TTC549 (cell line): ENCODE results near the gene UBAP2.

Source experiments
- FAIRE-seq: peaks from 2 replicates; lab custom pipeline; 2012; peaks lifted over from hg19 to GRCh38; lab: Jason Lieb, UNC

UBAP2 gene

GRCh38 chr9:34048727-34049629, at the start of gene UBAP2:
TSS of gene UBAP2 (minus strand) at chr9:34048887. CDS start at chr9:34017148, 31,739 bp downstream.
- no peak for FAIRE-seq

- no peak for FAIRE-seq
Measured at GRCh38 chr9:34098307-34098706, 49.6 kb upstream of the UBAP2 start.

GRCh38 chr9:34097865-34098264, 49.2 kb upstream of the UBAP2 start:
- FAIRE-seq, result no peak

GRCh38 chr9:34096751-34097150, 48.1 kb upstream of the UBAP2 start:
- FAIRE-seq, result no peak

GRCh38 chr9:34093578-34093977, 44.9 kb upstream of the UBAP2 start:
- FAIRE-seq, result no peak

GRCh38 chr9:34089311-34089710, 40.6 kb upstream of the UBAP2 start:
- no peak for FAIRE-seq

GRCh38 chr9:34087370-34087769, 38.7 kb upstream of the UBAP2 start:
- no peak for FAIRE-seq

- no peak for FAIRE-seq
Measured at GRCh38 chr9:34086864-34087263, 38.2 kb upstream of the UBAP2 start.

GRCh38 chr9:34085581-34086500, 37.2 kb upstream of the UBAP2 start:
- FAIRE-seq, result no peak

GRCh38 chr9:34084562-34084961, 35.9 kb upstream of the UBAP2 start:
- FAIRE-seq, result no peak

- FAIRE-seq, result no peak
Measured at GRCh38 chr9:34079181-34079580, 30.5 kb upstream of the UBAP2 start.

- FAIRE-seq, result no peak
Measured at GRCh38 chr9:34072868-34073590, 24.3 kb upstream of the UBAP2 start.

GRCh38 chr9:34072410-34072809, 23.7 kb upstream of the UBAP2 start:
- FAIRE-seq, result no peak

- no peak for FAIRE-seq
Measured at GRCh38 chr9:34070606-34071324, 22.1 kb upstream of the UBAP2 start.

- no peak for FAIRE-seq
Measured at GRCh38 chr9:34069831-34070230, 21.1 kb upstream of the UBAP2 start.

GRCh38 chr9:34065541-34065940, 16.9 kb upstream of the UBAP2 start:
- no peak for FAIRE-seq

- no peak for FAIRE-seq
Measured at GRCh38 chr9:34059954-34060353, 11.3 kb upstream of the UBAP2 start.

- no peak for FAIRE-seq
Measured at GRCh38 chr9:34059281-34059680, 10.6 kb upstream of the UBAP2 start.

- FAIRE-seq, result no peak
Measured at GRCh38 chr9:34049630-34050384, 1.1 kb upstream of the UBAP2 start.

GRCh38 chr9:34047864-34048726, 592 bp downstream of the UBAP2 start:
- FAIRE-seq, result no peak
